Stimulated activated naive CD4-positive, alpha-beta T cell (primary cell): ENCODE data around the gene HMSD.

Source experiments
- DNase-seq, 6 experiments: peaks; one replicate each; lab custom pipeline; 2025; lab: John Stamatoyannopoulos, UW

Gene HMSD

GRCh38 chr18:63956755-63957154, 7.7 kb downstream of the HMSD start:
- no peak for DNase-seq

DNA sequence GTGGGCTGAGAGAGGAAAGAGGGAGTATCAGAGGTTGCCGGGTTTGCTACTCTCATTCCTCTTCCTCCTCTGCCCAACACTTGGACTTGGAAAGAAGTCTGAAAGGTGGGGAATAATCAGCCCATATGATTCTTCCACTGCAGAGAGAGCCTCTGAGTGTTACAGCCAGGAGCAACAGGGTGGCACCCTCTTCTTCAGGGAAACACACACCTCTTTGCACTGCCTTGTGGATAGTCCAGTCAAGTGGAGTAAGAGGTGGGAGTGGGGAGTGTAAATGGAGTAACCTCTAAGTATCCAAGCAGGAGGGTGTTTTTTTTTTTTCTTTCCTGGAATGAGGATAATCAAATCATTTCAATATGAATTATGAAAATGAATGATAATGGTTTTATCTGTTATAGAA, 11.8 kb downstream of the HMSD start:
- DNase-seq: no peak

- no peak for DNase-seq
Observed at GRCh38 chr18:63961435-63961980, 12.4 kb downstream of the HMSD start.

GRCh38 chr18:63962137-63962536, 13.0 kb downstream of the HMSD start:
- DNase-seq: no peak

DNA sequence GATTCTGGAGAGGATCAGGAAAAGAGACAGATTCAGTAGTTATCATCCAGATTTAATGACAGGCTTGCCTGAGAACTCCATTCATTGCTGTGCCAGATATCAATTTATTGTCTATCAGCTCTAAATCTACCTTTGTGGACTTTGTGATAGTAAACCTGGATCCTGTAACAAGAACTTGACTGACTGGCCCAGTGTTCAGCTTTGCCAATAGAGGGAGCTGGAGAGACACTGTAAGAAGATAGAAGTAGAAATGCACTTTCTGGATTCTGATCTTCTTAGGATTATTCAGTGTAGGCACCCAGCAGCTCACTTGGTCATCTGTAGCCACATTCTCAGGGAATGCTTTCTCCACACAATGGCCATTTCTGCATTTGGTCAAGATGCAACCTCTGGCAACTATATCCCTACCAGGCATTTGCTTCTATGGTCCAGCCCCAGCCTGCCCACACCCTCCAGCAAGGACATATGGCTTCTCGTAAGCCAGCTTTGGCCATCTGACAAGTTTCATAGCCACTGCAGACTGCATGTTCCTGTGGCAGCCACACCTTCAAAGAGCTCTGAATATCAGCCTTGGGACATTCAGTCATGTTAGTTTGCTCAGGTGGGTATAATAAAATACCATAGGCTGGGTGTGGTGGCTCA, 14.6 kb downstream of the HMSD start:
- DNase-seq: peak in 5 of 6 experiments; percentile 21 to 65 (median 36)

GRCh38 chr18:63964908-63965307, 15.8 kb downstream of the HMSD start:
- no peak for DNase-seq

DNA sequence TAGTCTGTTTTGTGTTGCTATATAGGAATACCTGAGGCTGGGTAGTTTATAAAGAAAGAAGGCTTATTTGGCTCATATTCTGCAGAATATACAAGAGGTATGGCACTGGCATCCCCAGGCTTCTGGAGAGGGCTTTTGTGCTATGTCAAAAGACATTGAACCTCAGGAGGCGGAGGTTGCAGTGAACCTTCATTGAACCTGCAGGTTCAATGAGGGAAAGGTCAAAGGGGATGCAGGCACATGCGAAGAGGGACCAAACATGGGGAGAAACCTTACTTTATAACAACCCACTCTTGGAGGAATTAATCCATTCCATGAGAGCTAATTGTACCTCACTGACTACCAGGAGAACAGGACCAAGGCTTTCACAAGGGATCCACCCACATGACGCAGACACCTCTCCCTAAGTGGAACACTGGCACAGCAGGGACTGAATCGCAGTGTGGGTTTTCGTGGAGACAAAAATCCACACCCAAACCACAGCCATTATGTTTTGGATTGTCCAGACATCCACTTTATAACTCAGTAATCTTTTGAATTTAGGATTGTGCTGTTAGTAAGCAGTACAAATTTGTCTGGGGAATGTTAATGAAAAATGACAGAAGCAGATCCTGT, 16.7 kb downstream of the HMSD start:
- DNase-seq: no peak

GRCh38 chr18:63969942-63970808, 21.1 kb downstream of the HMSD start, which contains the start of gene SERPINB8:
TSS of gene SERPINB8 (plus strand) at chr18:63970081. CDS start at chr18:63978309, 8,228 bp downstream.
- peak; percentile 60 to 76 (median 70) for DNase-seq

- DNase-seq: no peak
Observed at GRCh38 chr18:63970809-63971205, 21.7 kb downstream of the HMSD start.

DNA sequence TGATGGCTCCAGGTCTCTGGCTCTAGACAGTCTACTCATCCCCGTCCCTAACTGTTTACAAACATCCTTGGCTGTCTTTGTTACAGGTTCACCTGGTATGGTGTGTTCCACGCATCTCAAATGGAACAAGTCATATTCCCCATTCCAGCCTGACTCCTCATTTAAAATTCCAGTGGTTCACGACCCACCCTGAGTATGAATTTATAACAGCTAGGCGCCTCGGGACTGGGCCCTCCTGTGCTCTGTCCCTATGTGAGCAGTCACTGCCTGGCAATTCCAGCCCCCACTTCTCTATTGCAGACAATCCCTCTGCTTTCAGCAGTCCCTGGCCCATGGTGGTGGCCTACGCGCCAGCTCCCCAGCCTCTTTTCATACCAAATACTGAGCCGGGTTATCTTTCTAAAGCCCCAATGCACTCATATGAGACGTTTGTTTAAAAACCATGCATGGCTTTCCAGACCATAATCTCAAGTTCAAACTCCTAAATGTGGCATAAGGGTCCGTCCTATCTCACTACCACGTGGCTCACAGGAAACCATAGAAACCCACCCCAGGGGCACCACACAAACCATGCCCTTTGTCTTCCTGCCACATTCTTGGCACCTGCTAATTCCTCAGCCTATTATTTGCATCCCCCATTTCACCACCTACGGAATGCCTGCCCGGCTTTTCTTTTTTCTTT, 22.4 kb downstream of the HMSD start:
- no peak for DNase-seq

DNA sequence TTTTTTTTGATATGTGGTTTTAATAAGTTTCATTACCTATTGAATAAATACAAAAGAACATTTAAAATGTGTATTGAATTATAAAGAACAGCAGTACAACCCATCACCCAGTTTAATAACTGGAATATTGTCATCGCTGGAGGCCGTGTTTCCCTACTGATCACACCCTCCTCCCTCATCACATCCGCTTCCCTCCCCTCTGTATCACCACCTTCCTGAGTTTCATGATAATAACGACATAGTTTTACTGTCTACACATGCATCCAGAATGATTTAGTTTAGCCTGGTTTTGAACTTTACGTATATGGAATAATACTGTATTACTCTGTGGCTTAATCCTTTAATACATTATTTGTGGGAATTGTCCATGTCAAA, 22.9 kb downstream of the HMSD start:
- DNase-seq: no peak

GRCh38 chr18:63974991-63975390, 25.9 kb downstream of the HMSD start:
- DNase-seq: peak in 2 of 6 experiments; percentile 5 to 14

GRCh38 chr18:63975628-63976027, 26.5 kb downstream of the HMSD start:
- DNase-seq: no peak

- no peak for DNase-seq
Observed at GRCh38 chr18:63977040-63977439, 27.9 kb downstream of the HMSD start.

DNA sequence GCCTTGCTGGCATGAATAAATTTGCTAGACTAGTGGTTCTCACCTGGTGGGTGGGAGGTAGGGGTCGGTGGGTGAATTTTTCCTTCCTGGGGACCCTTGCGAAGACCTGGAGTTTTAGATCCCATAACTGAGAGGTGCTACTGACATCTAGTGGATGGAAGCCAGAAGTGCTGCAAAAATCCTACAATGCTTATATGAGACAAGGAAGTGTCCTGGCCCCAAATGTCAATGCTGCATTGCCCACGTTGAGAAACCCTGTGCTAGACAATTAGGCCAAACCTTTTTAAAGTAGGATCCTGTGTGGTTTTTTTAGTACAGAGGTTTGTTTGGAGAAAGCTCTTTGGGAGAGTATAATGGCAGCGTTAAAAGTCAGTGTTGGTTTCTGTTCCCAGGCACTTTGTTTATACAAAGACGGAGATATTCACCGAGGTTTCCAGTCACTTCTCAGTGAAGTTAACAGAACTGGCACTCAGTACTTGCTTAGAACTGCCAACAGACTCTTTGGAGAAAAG, 30.4 kb downstream of the HMSD start:
- DNase-seq: peak in 5 of 6 experiments; percentile 5 to 22 (median 12)

GRCh38 chr18:63980027-63980426, 30.9 kb downstream of the HMSD start:
- no peak for DNase-seq

DNA sequence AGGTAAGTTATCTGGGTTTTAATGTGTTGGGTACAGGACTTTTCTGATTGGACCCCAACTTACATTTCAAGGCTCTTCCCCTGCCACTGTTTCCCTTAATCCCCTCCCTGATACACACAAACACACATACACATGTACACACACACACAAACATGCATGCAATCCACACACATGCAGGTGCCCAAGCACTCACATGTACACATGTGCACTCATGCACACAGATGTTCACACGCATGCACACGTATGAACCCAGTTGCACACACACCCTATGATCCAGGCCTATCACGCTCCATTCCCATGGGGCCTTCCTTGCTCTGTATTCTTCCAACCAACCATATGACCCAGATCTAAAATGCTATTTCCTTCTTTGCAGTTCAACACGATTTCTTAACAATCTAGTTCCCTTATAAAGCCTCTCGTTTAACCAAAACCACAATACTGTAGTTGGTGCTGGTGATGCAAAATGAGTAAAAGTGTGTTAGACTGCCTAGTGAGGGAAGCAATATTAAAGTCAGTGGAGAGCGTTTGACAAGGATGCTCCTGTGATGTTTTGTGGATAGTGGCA, 31.9 kb downstream of the HMSD start:
- DNase-seq: no peak

DNA sequence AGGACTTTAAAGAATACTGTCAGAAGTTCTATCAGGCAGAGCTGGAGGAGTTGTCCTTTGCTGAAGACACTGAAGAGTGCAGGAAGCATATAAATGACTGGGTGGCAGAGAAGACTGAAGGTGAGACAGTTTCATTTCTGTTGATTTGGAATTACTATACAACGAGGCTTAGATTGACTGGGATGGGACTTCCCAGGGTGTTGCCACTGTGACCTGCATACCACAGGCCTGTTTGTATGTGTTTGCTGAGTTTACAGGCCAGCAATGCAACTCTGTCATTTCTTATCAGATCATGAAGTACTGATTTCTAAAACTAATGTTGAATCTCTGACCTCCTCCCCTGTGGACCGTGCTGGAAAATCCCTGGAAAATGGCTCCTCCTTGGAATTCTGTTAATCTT, 32.6 kb downstream of the HMSD start:
- no peak for DNase-seq

- DNase-seq: no peak
Observed at GRCh38 chr18:63982361-63982760, 33.3 kb downstream of the HMSD start.

DNA sequence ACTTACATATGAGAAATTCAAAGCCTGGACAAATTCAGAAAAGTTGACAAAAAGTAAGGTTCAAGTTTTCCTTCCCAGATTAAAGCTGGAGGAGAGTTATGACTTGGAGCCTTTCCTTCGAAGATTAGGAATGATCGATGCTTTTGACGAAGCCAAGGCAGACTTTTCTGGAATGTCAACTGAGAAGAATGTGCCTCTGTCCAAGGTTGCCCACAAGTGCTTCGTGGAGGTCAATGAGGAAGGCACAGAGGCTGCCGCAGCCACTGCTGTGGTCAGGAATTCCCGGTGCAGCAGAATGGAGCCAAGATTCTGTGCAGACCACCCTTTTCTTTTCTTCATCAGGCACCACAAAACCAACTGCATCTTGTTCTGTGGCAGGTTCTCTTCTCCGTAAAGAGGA, 37.8 kb downstream of the HMSD start:
- no peak for DNase-seq

DNA sequence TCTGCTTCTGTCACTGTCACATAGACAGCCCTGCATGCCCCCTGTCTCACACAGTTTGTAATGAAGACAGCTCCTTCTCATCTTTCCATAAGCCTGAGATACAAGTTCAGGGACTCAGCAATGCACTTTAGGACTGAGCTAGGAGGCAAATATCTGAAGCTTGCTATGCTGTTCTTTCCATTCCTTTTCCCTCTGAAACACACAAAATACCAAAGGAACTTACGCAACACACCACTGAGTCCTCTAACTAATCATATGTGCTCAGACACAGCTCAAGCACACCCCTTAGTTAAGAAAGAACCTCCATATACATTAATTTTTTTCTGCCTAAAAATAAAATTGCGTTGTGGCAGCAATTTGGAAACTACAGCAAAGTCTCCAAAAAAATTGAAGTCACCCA, 38.6 kb downstream of the HMSD start:
- no peak for DNase-seq
